Spleen (tissue), 11 donors: ENCODE data around the gene BTBD19. TPM values are rescaled to one million over a fixed set of nuclear protein-coding genes. Genes with fewer than 3 reads are reported as not detected.

Source experiments
- DNase-seq: peaks from one replicate; pipeline ENCODE4 v3.0.0-alpha.2; 2020
- H3K27ac ChIP-seq, 8 donors: fragments of 200-600 bp; sonication (generic) in 7 of 8; 1 replicate in 4 of 8; 2 replicates in 4 of 8; pipeline versions ENCODE4 v1.5.0 to v1.8.0; 2016 to 2021; ENCODE audit warnings: inconsistent platforms in 4 of 8, mild to moderate bottlenecking in 4 of 8, moderate library complexity in 1 of 8
- H3K27me3 ChIP-seq, 7 donors: fragments of 200-600 bp; sonication (generic) in 6 of 7; replicated peaks in 1 of 7; 1 replicate in 4 of 7; 2 replicates in 3 of 7; pipeline versions ENCODE4 v1.5.0 to v1.8.0; 2016 to 2021; ENCODE audit warnings: inconsistent platforms in 3 of 7, mild to moderate bottlenecking in 1 of 7
- H3K36me3 ChIP-seq, 6 donors: fragments of 200-600 bp; sonication (generic) in 5 of 6; 1 replicate in 4 of 6; 2 replicates in 2 of 6; pipeline versions ENCODE4 v1.5.0 to v1.8.0; 2016 to 2021; ENCODE audit warnings: inconsistent platforms in 2 of 6
- H3K4me1 ChIP-seq, 6 donors: fragments of 200-600 bp; sonication (generic) in 5 of 6; 1 replicate in 3 of 6; 2 replicates in 3 of 6; pipeline versions ENCODE4 v1.5.0 to v1.8.0; 2016 to 2021; ENCODE audit warnings: inconsistent platforms in 3 of 6
- H3K4me3 ChIP-seq, 8 donors: fragments of 200-600 bp; sonication (generic) in 7 of 8; 1 replicate in 4 of 8; 2 replicates in 4 of 8; pipeline versions ENCODE4 v1.5.0 to v1.8.0; 2016 to 2021; ENCODE audit warnings: inconsistent platforms in 4 of 8, mild to moderate bottlenecking in 4 of 8, moderate library complexity in 2 of 8
- H3K9me3 ChIP-seq, 8 donors: fragments of 200-600 bp; sonication (generic) in 7 of 8; 1 replicate in 4 of 8; 2 replicates in 4 of 8; pipeline versions ENCODE4 v1.5.0 to v1.8.0; 2016 to 2021; ENCODE audit warnings: inconsistent platforms in 4 of 8
- CTCF ChIP-seq, 11 experiments: fragments of 200-600 bp in 7 of 11; fragments of 450-650 bp in 4 of 11; sonication (generic) in 4 of 11; IDR thresholded peaks in 8 of 11; conservative IDR thresholded peaks in 3 of 11; 1 replicate in 7 of 11; 2 replicates in 4 of 11; pipeline versions ENCODE4 v1.4.0 to v1.8.0; 2016 to 2021; ENCODE audit warnings: antibody characterized with exemption in 11 of 11, inconsistent platforms in 4 of 11, mild to moderate bottlenecking in 1 of 11
- POLR2A ChIP-seq, 3 donors: fragments of 450-650 bp; IDR thresholded peaks; one replicate each; pipeline ENCODE4 v1.5.1; 2017; ENCODE audit warnings: antibody characterized with exemption in 3 of 3, mild to moderate bottlenecking in 1 of 3
- POLR2AphosphoS5 ChIP-seq, 3 donors: sonication (generic); formaldehyde crosslinking; IDR thresholded peaks; one replicate each; pipeline ENCODE4 v1.5.1; 2017; ENCODE audit warnings: antibody characterized with exemption in 3 of 3
- WGBS, 5 donors: extraction: QIAGEN DNeasy Blood & Tissue Kit in 3 of 5; methylation state at CpG; one replicate each; pipeline versions ENCODE4 v1.1.5 to v1.1.7; 2013 to 2018; 5-methylcytosine and 5-hydroxymethylcytosine counted together
- intact Hi-C: fragments of 100-400 bp; cut with DNase I; formaldehyde crosslinking; loops from one replicate; pipeline ENCODE4 v1.15.0; 2023; ENCODE audit warnings: low total_unique reads
- polyA plus RNA-seq, 3 donors: library from polyadenylated mRNA; stranded (reverse); fragments of 200-250 nt; gene quantifications; one replicate each; pipeline ENCODE4 v1.2.1, GENCODE V29; 2013
- small RNA-seq, 4 donors: library from RNA; depleted of rRNA; stranded (forward); fragments of <200 nt; gene quantifications; one replicate each; pipeline ENCODE3, GENCODE V24; 2016
- total RNA-seq, 7 donors: library from RNA; depleted of rRNA in 3 of 7; stranded (reverse); fragments of >200 nt in 3 of 7; fragmentation: NEBNext Ultra II Directional in 4 of 7; extraction: Animal tissue kit (Norgen Biotek cat#: 25700) in 4 of 7; gene quantifications; one replicate each; pipeline versions ENCODE4 v1.1.0 to v1.2.1, GENCODE V29; 2016 to 2021
- donor health status: healthy with polysubstance abuse.
- donor health status: DM: no; HTN: no; CAD: no; lungs with moderate emphysema.
- donor health status: DM: no; HTN: no; CAD: no.
- donor health status: Bipolar disorder and iron deficiency.
- donor health status: healthy.
- donor health status: DM: no; HTN: no; CAD: no.
- donor health status: DM: yes; HTN: yes; CAD: no.

BTBD19 gene
- total and polyA plus RNA-seq, 10 donors: 0.73 to 11.9 (median 5.7) TPM

GRCh38 chr1:44860331-44860730 lies 52.0 kb downstream of the BTBD19 start:
- H3K4me3 ChIP-seq: no peak overlapping the region
- no peak for DNase-seq
- H3K27me3 ChIP-seq: no peaks in the 10 kb centered on the region
- H3K4me1 ChIP-seq: peaks cover 0 to 17% (median 9%) of the 10 kb centered on the region in 6 donors
- TF ChIP-seq POLR2AphosphoS5 (IDR thresholded peaks at IDR 0.05): no peak
- TF ChIP-seq CTCF (IDR thresholded peaks at IDR 0.05 in 8 of 11, conservative IDR thresholded peaks at IDR 0.05 in 3 of 11): no peak
- no peak for TF ChIP-seq POLR2A (IDR thresholded peaks at IDR 0.05)
- 47 to 80% (median 56%) methylated on average over 1 of the region's 1 CpG for WGBS, 5 donors
- H3K36me3 ChIP-seq: peaks cover 0 to 47% (median 14%) of the 10 kb centered on the region in 6 donors
- intact Hi-C loops: no loop called here
- H3K9me3 ChIP-seq: no peaks in the 10 kb centered on the region
- H3K27ac ChIP-seq: peak overlapping the region in 2 of 8 donors; percentile 31 to 39

GRCh38 chr1:44860891-44861425 lies 52.6 kb downstream of the BTBD19 start:
- H3K4me3 ChIP-seq: no peak overlapping the region
- H3K27ac ChIP-seq: peak overlapping the region in 5 of 8 donors; percentile 1 to 39 (median 31)
- peaks cover 0 to 44% (median 12%) of the 10 kb centered on the region in 6 donors for H3K36me3 ChIP-seq
- intact Hi-C loops: no loop called here
- peaks cover 0 to 17% (median 9%) of the 10 kb centered on the region in 6 donors for H3K4me1 ChIP-seq
- TF ChIP-seq CTCF (IDR thresholded peaks at IDR 0.05 in 8 of 11, conservative IDR thresholded peaks at IDR 0.05 in 3 of 11) (no peak), POLR2A (IDR thresholded peaks at IDR 0.05) (no peak), POLR2AphosphoS5 (IDR thresholded peaks at IDR 0.05) (no peak)
- no peaks in the 10 kb centered on the region for H3K9me3 ChIP-seq
- no peak for DNase-seq
- WGBS, 5 donors: 59 to 73% (median 67%) methylated on average over 1 of the region's 1 CpG
- H3K27me3 ChIP-seq: no peaks in the 10 kb centered on the region

- H3K4me1 ChIP-seq: peaks cover 0 to 17% (median 9%) of the 10 kb centered on the region in 6 donors
- no peaks in the 10 kb centered on the region for H3K9me3 ChIP-seq
- intact Hi-C loops: no loop called here
- H3K27ac ChIP-seq: peak overlapping the region in 1 of 8 donors; percentile 28
- no peak for TF ChIP-seq POLR2AphosphoS5 (IDR thresholded peaks at IDR 0.05)
- TF ChIP-seq POLR2A (IDR thresholded peaks at IDR 0.05): no peak
- TF ChIP-seq CTCF (IDR thresholded peaks at IDR 0.05 in 8 of 11, conservative IDR thresholded peaks at IDR 0.05 in 3 of 11): no peak
- no peak for DNase-seq
- 90 to 97% (median 92%) methylated on average over 5 of the region's 5 CpGs for WGBS, 5 donors
- no peak overlapping the region for H3K4me3 ChIP-seq
- no peaks in the 10 kb centered on the region for H3K27me3 ChIP-seq
- peaks cover 0 to 41% (median 2%) of the 10 kb centered on the region in 6 donors for H3K36me3 ChIP-seq
Measured at GRCh38 chr1:44862829-44863401, 54.6 kb downstream of the BTBD19 start.

Small RNA genes lying within 50 kb of the gene (small RNA-seq; reads per million reads assigned to genes)
- 0 reads per million in 4 donors for gene AL136380.1
- 511 to 743 (median 539) reads per million in 4 donors for gene SNORD38A
- gene SNORD38B: 0 reads per million in 4 donors
- 2,579 to 3,281 (median 3,146) reads per million in 4 donors for gene SNORD46
- gene SNORD55: 0 reads per million in 4 donors

Other genes starting within 250 kb of the BTBD19 start
- 1 to 10 TPM; 4.3 to 7.5 (median 5.4) TPM for gene TMEM53, start 134.0 kb upstream of the BTBD19 start, total RNA-seq
- 1 to 10 TPM; 4.9 to 5.7 (median 5.5) TPM for gene TMEM53, start 134.0 kb upstream of the BTBD19 start, polyA plus RNA-seq
- 10 to 100 TPM; 12.2 to 24.7 (median 16.2) TPM for gene ARMH1, start 133.8 kb upstream of the BTBD19 start, total RNA-seq
- gene ARMH1, start 133.8 kb upstream of the BTBD19 start, polyA plus RNA-seq: 10 to 100 TPM; 43.9 to 86.0 (median 77.4) TPM
- not detected for gene RNU5D-1, start 77.4 kb upstream of the BTBD19 start, total RNA-seq
- gene RNU5D-1, start 77.4 kb upstream of the BTBD19 start, polyA plus RNA-seq: not detected
- 1 to 10 TPM; 1.6 to 6.6 (median 5.0) TPM for gene KIF2C, start 68.7 kb upstream of the BTBD19 start, total RNA-seq
- 1 to 10 TPM; 1.4 to 7.6 (median 2.9) TPM for gene KIF2C, start 68.7 kb upstream of the BTBD19 start, polyA plus RNA-seq
- 1,000 to 10,000 TPM; 1,626 to 2,405 (median 2,159) TPM for gene RPS8, start 33.0 kb upstream of the BTBD19 start, total RNA-seq
- 1,000 to 10,000 TPM; 4,436 to 6,194 (median 5,972) TPM for gene RPS8, start 33.0 kb upstream of the BTBD19 start, polyA plus RNA-seq
- gene BEST4, start 20.4 kb upstream of the BTBD19 start, total RNA-seq: under 1 TPM in 4 of 7 donors, not detected in 3; 0.16 to 0.61 (median 0.30) TPM
- under 1 TPM; 0.32 to 0.89 (median 0.80) TPM for gene BEST4, start 20.4 kb upstream of the BTBD19 start, polyA plus RNA-seq
- gene PLK3, start 8.1 kb upstream of the BTBD19 start, total RNA-seq: 10 to 100 TPM; 22.0 to 51.7 (median 33.1) TPM
- 10 to 100 TPM; 14.7 to 24.6 (median 24.3) TPM for gene PLK3, start 8.1 kb upstream of the BTBD19 start, polyA plus RNA-seq
- gene DYNLT4, start 1.2 kb upstream of the BTBD19 start, total RNA-seq: 1 to 10 TPM in 2 of 7 donors, under 1 TPM in 2, not detected in 3; 0.82 to 2.1 (median 1.1) TPM
- gene DYNLT4, start 1.2 kb upstream of the BTBD19 start, polyA plus RNA-seq: under 1 TPM; 0.15 to 0.58 (median 0.22) TPM
- 1 to 10 TPM; 1.0 to 1.5 (median 1.2) TPM for gene PTCH2, start 34.7 kb downstream of the BTBD19 start, total RNA-seq
- gene PTCH2, start 34.7 kb downstream of the BTBD19 start, polyA plus RNA-seq: 1 to 10 TPM in 2 of 3 donors, under 1 TPM in 1; 0.56 to 1.6 (median 1.3) TPM
- gene EIF2B3, start 178.1 kb downstream of the BTBD19 start, total RNA-seq: 10 to 100 TPM; 14.5 to 28.8 (median 23.4) TPM
- gene EIF2B3, start 178.1 kb downstream of the BTBD19 start, polyA plus RNA-seq: 10 to 100 TPM in 2 of 3 donors, 1 to 10 TPM in 1; 7.4 to 15.2 (median 13.7) TPM
- gene HECTD3, start 202.8 kb downstream of the BTBD19 start, total RNA-seq: 10 to 100 TPM; 33.2 to 50.7 (median 37.6) TPM
- gene HECTD3, start 202.8 kb downstream of the BTBD19 start, polyA plus RNA-seq: 10 to 100 TPM; 13.3 to 24.9 (median 15.9) TPM
- 10 to 100 TPM; 41.5 to 70.4 (median 65.4) TPM for gene UROD, start 203.7 kb downstream of the BTBD19 start, total RNA-seq
- 10 to 100 TPM; 69.8 to 90.9 (median 80.0) TPM for gene UROD, start 203.7 kb downstream of the BTBD19 start, polyA plus RNA-seq